Measurements from ENCODE around the gene P2RX6.

The P2RX6 gene

GRCh38 chr22:20995329-20996030, 19.5 kb upstream of the P2RX6 start:
- ChIA-PET CTCF (no interaction called here), POLR2A (interaction anchor here (8.9 kb wide), 1 partner anchor 14 kb away, joined by 121 read pairs; the partner anchor contains the start of gene LZTR1)
- DNase-seq (ENCODE audit: extremely low spot score): no peak
- TF ChIP-seq, protein P1, sequence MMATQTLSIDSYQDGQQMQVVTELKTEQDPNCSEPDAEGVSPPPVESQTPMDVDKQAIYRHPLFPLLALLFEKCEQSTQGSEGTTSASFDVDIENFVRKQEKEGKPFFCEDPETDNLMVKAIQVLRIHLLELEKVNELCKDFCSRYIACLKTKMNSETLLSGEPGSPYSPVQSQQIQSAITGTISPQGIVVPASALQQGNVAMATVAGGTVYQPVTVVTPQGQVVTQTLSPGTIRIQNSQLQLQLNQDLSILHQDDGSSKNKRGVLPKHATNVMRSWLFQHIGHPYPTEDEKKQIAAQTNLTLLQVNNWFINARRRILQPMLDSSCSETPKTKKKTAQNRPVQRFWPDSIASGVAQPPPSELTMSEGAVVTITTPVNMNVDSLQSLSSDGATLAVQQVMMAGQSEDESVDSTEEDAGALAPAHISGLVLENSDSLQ (IDR thresholded peaks at IDR 0.05): no peak
- TF ChIP-seq FOXA1 (IDR thresholded peaks at IDR 0.05) (no peak), LEF1 (IDR thresholded peaks at IDR 0.05; ENCODE audit: borderline replicate concordance) (no peak), BHLHE40 (IDR thresholded peaks at IDR 0.05; ENCODE audit: borderline replicate concordance) (no peak), ARNT (IDR thresholded peaks at IDR 0.05) (no peak), FOXM1 (IDR thresholded peaks at IDR 0.05; ENCODE audit: borderline replicate concordance) (no peak)

GRCh38 chr22:20996031-20996410, 18.9 kb upstream of the P2RX6 start:
- DNase-seq (ENCODE audit: extremely low spot score): no peak
- CTCF ChIA-PET: no interaction called here
- POLR2A ChIA-PET: interaction anchor here (8.9 kb wide), 1 partner anchor 15 kb away, joined by 121 read pairs; the partner anchor contains the start of gene LZTR1
- TF ChIP-seq ZNF384 (IDR thresholded peaks at IDR 0.05): no peak

- ChIA-PET CTCF (no interaction called here), POLR2A (interaction anchor here (0.7 to 8.9 kb wide), 2 partner anchors 9 to 15 kb away, joined by 3 to 121 read pairs; partner anchors contain the start of gene LZTR1)
- DNase-seq (ENCODE audit: extremely low spot score): no peak
- TF ChIP-seq SUZ12 (IDR thresholded peaks at IDR 0.05): no peak
- no peak for TF ChIP-seq NFRKB (IDR thresholded peaks at IDR 0.05)
- TF ChIP-seq FOXA1 (IDR thresholded peaks at IDR 0.05): no peak
- TF ChIP-seq, protein P1 (IDR thresholded peaks at IDR 0.05): no peak
- TF ChIP-seq ELF4 (IDR thresholded peaks at IDR 0.05): 0 out of 2 replicates have a peak, but pooled peaks have one; percentile 16
- TF ChIP-seq TARDBP (IDR thresholded peaks at IDR 0.05): no peak
- no peak for TF ChIP-seq ARNT (IDR thresholded peaks at IDR 0.05)
These were observed 18.1 kb upstream of the P2RX6 start for GRCh38 chr22:20996598-20997535.

DNA sequence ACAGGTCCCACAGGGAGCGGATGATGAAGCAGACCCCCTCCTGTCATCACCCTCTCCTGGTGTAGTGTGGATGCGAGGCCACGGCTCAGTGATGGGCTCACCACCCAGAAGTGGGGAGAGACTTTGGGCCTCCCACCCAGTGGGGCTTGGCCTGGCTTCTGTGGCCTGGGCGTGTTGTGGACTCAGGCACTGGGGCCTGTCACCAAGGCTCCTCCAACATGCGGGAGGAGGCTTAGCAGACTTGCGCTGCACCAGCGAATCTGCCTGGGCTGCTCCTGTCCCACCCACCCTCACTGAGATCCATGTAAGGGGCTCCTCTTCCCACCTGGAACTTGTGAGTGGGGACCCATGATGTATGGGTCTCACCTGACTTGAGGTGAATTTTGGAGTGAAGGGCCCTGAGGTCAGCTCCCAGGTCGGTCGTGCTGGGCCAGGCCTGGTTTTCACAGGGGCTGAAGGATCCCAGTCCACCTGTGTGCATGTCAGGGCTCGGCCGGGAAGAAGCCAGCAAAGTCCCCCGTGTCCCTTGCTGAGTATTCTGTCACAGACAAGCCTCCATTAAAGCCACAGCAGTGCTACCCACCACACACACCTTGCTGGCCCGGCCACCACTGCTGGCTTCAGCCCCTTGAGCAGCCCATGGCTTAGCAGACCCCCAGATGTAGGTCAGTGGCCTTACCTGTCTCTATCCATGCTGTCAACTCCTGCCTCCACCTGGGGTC, 17.3 kb upstream of the P2RX6 start:
- CTCF ChIA-PET: interaction anchor here (1.6 kb wide), 1 partner anchor 105 kb away, joined by 5 read pairs; no protein-coding TSS in a partner anchor
- no peak for DNase-seq (ENCODE audit: extremely low spot score)
- POLR2A ChIA-PET: interaction anchor here (0.7 to 8.9 kb wide), 5 partner anchors 8 to 112 kb away, joined by 3 to 121 read pairs (median 8); partner anchors contain the start of gene LZTR1
- TF ChIP-seq, protein P1 (IDR thresholded peaks at IDR 0.05): no peak

GRCh38 chr22:20998411-20999336, 16.3 kb upstream of the P2RX6 start:
- DNase-seq (ENCODE audit: extremely low spot score): no peak
- ChIA-PET CTCF (interaction anchor here (1.6 kb wide), 1 partner anchor 104 kb away, joined by 5 read pairs; no protein-coding TSS in a partner anchor), POLR2A (interaction anchor here (0.8 to 8.9 kb wide), 10 partner anchors 9 to 113 kb away, joined by 4 to 121 read pairs (median 4); partner anchors contain the start of genes LRRC74B and LZTR1)
- TF ChIP-seq SUZ12 (IDR thresholded peaks at IDR 0.05): no peak
- no peak for TF ChIP-seq HDGF (IDR thresholded peaks at IDR 0.05; ENCODE audit: borderline replicate concordance)

GRCh38 chr22:20999350-21000206, 15.4 kb upstream of the P2RX6 start:
- TF ChIP-seq ELF4 (IDR thresholded peaks at IDR 0.05) (peak; percentile 21; the same call in 1 of the 2 replicates), FOXA1 (IDR thresholded peaks at IDR 0.05) (no peak), ZNF384 (IDR thresholded peaks at IDR 0.05) (no peak)
- CTCF ChIA-PET: interaction anchor here (0.7 to 1.6 kb wide), 3 partner anchors 19 to 114 kb away, joined by 3 to 6 read pairs (median 5); no protein-coding TSS in a partner anchor
- POLR2A ChIA-PET: interaction anchor here (0.8 to 8.9 kb wide), 11 partner anchors 10 to 114 kb away, joined by 3 to 121 read pairs (median 4); partner anchors contain the start of genes LRRC74B and LZTR1
- no peak for DNase-seq (ENCODE audit: extremely low spot score)
